ENCODE measurements around the gene EPS8L1.

EPS8L1 gene

GRCh38 chr19:55114566-55115145 lies 39.0 kb downstream of the EPS8L1 start:
- TF ChIP-seq CTCF (conservative IDR thresholded peaks at IDR 0.05; ENCODE audit: low read length) = no peak
- H3K4me3 ChIP-seq (ENCODE audit: low read length) = no peak overlapping the region
- no peak for DNase-seq (ENCODE audit: low read depth)

- H3K4me3 ChIP-seq (ENCODE audit: low read length) = peak overlapping the region; percentile 95
- no peak for TF ChIP-seq CTCF (conservative IDR thresholded peaks at IDR 0.05; ENCODE audit: low read length)
- DNase-seq (ENCODE audit: low read depth) = no peak
These were observed 39.9 kb downstream of the EPS8L1 start for GRCh38 chr19:55115446-55116065.

GRCh38 chr19:55116232-55116858 lies 40.7 kb downstream of the EPS8L1 start:
- TF ChIP-seq CTCF (conservative IDR thresholded peaks at IDR 0.05; ENCODE audit: low read length) = peak; percentile 14
- H3K4me3 ChIP-seq (ENCODE audit: low read length) = peak overlapping the region; percentile 95
- DNase-seq (ENCODE audit: low read depth) = peak; percentile 65

GRCh38 chr19:55116859-55117662 lies 41.4 kb downstream of the EPS8L1 start, which contains the start of gene PPP1R12C:
TSS of gene PPP1R12C (minus strand) at chr19:55117637. CDS start at chr19:55117543, 94 bp downstream.
- no peak for TF ChIP-seq CTCF (conservative IDR thresholded peaks at IDR 0.05; ENCODE audit: low read length)
- no peak for DNase-seq (ENCODE audit: low read depth)
- peak within 1 kb of the TSS; percentile 95 for H3K4me3 ChIP-seq (ENCODE audit: low read length)

- DNase-seq (ENCODE audit: low read depth) = peak; percentile 99
- TF ChIP-seq CTCF (conservative IDR thresholded peaks at IDR 0.05; ENCODE audit: low read length) = 0 out of 2 replicates have a peak, but pooled peaks have one; percentile 3
- H3K4me3 ChIP-seq (ENCODE audit: low read length) = peak overlapping the region; percentile 73
These were observed 42.2 kb downstream of the EPS8L1 start for GRCh38 chr19:55117663-55118391.

GRCh38 chr19:55118401-55118991 lies 42.8 kb downstream of the EPS8L1 start:
- TF ChIP-seq CTCF (conservative IDR thresholded peaks at IDR 0.05; ENCODE audit: low read length) = no peak
- DNase-seq (ENCODE audit: low read depth) = peak; percentile 30
- H3K4me3 ChIP-seq (ENCODE audit: low read length) = peak overlapping the region; percentile 73

Measured in AG10803 (cell line).